Astrocyte (in vitro differentiated cells and primary cell): ENCODE data around the gene RGS14. TPM values are rescaled to one million over a fixed set of nuclear protein-coding genes. Genes with fewer than 3 reads are reported as not detected.
"Not testable (repeated sequence)": the region's sequence is repeated elsewhere in the genome, so short reads cannot be mapped to it uniquely, and the experiment has no call there.

Experiments used
- DNase-seq: peaks from one replicate; pipeline ENCODE4 v3.0.0-alpha.2; 2010; ENCODE audit warnings: low read depth
- FAIRE-seq: peaks from 2 replicates; lab custom pipeline; 2011; peaks lifted over from hg19 to GRCh38; lab: Jason Lieb, UNC
- H2AFZ ChIP-seq: 2 replicates; pipeline ENCODE4 v1.6.0; 2012; ENCODE audit warnings: low read depth, low read length, inconsistent platforms
- H3K27ac ChIP-seq: 2 replicates; pipeline ENCODE4 v1.5.1; 2011; ENCODE audit warnings: low read depth, low read length, inconsistent platforms
- H3K27me3 ChIP-seq: 2 replicates; pipeline ENCODE4 v1.6.0; 2011; ENCODE audit warnings: low read length, inconsistent platforms; ENCODE audit not compliant: insufficient read depth
- H3K36me3 ChIP-seq: 2 replicates; pipeline ENCODE4 v1.5.1; 2011; ENCODE audit warnings: low read length, inconsistent platforms; ENCODE audit not compliant: insufficient read depth
- H3K4me1 ChIP-seq: 2 replicates; pipeline ENCODE4 v1.5.1; 2011; ENCODE audit warnings: low read length, inconsistent platforms; ENCODE audit not compliant: insufficient read depth
- H3K4me2 ChIP-seq: 2 replicates; pipeline ENCODE4 v1.6.0; 2012; ENCODE audit warnings: low read length, inconsistent platforms
- H3K4me3 ChIP-seq: 2 replicates; pipeline ENCODE4 v1.5.1; 2011; ENCODE audit warnings: low read depth, mild to moderate bottlenecking, low read length, inconsistent platforms; ENCODE audit not compliant: insufficient read depth
- H3K79me2 ChIP-seq: 2 replicates; pipeline ENCODE4 v1.6.0; 2012; ENCODE audit warnings: mild to moderate bottlenecking, low read length, inconsistent platforms; ENCODE audit not compliant: insufficient read depth
- H3K9ac ChIP-seq: 2 replicates; pipeline ENCODE4 v1.6.0; 2012; ENCODE audit warnings: mild to moderate bottlenecking, low read length, inconsistent platforms
- H3K9me3 ChIP-seq: 2 replicates; pipeline ENCODE4 v1.5.1; 2012; ENCODE audit warnings: low read depth, mild to moderate bottlenecking, low read length, inconsistent platforms; ENCODE audit not compliant: insufficient read depth
- H4K20me1 ChIP-seq: 2 replicates; pipeline ENCODE4 v1.6.0; 2012; ENCODE audit warnings: low read length, inconsistent platforms; ENCODE audit not compliant: insufficient read depth
- H3K27ac Mint-ChIP-seq: one replicate; pipeline ENCODE4 v1.8.0; 2021; ENCODE audit warnings: mild to moderate bottlenecking, mixed read lengths; ENCODE audit not compliant: unreplicated experiment
- H3K27me3 Mint-ChIP-seq: one replicate; pipeline ENCODE4 v1.8.0; 2021; ENCODE audit warnings: low read depth, mixed read lengths; ENCODE audit not compliant: unreplicated experiment
- H3K36me3 Mint-ChIP-seq: one replicate; pipeline ENCODE4 v1.8.0; 2021; ENCODE audit warnings: low read depth, mixed read lengths; ENCODE audit not compliant: unreplicated experiment
- H3K4me1 Mint-ChIP-seq: one replicate; pipeline ENCODE4 v1.8.0; 2021; ENCODE audit warnings: low read depth, mixed read lengths; ENCODE audit not compliant: unreplicated experiment
- H3K4me3 Mint-ChIP-seq: one replicate; pipeline ENCODE4 v1.8.0; 2021; ENCODE audit warnings: mild to moderate bottlenecking, moderate library complexity, mixed read lengths; ENCODE audit not compliant: unreplicated experiment
- H3K9me3 Mint-ChIP-seq: one replicate; pipeline ENCODE4 v1.8.0; 2021; ENCODE audit warnings: mild to moderate bottlenecking, mixed read lengths; ENCODE audit not compliant: unreplicated experiment
- EZH2 ChIP-seq: IDR thresholded peaks from 2 replicates; pipeline ENCODE4 v1.6.1; 2012; ENCODE audit warnings: mild to moderate bottlenecking, low read length, inconsistent platforms; ENCODE audit not compliant: insufficient read depth
- total RNA-seq: library from RNA; stranded (reverse); gene quantifications from 2 replicates; pipeline ENCODE4 v1.2.1, GENCODE V29; 2021
- TF ChIP-seq, protein P1 (sequence below): IDR thresholded peaks from 2 replicates; pipeline ENCODE4 v1.5.1; 2011; ENCODE audit warnings: low read depth, mild to moderate bottlenecking, inconsistent platforms, low read length, moderate library complexity; ENCODE audit not compliant: insufficient read depth

RGS14 gene
- total RNA-seq, 1 donor from 2014 or later: 7.8 TPM

GRCh38 chr5:177419046-177419445 lies 61.3 kb downstream of the RGS14 start:
- Histone ChIP-seq H3K27me3 (peaks cover 2% of the 10 kb centered on the region), H4K20me1 (no peaks in the 10 kb centered on the region), H2AFZ (no peak overlapping the region), H3K4me1 (no peaks in the 10 kb centered on the region), H3K4me2 (no peak overlapping the region), H3K4me3 (no peak overlapping the region), H3K79me2 (no peaks in the 10 kb centered on the region), H3K27ac (no peak overlapping the region), H3K9me3 (no peaks in the 10 kb centered on the region), H3K9ac (no peak overlapping the region), H3K36me3 (no peaks in the 10 kb centered on the region)
- Mint-ChIP-seq H3K27ac (no peak overlapping the region), H3K36me3 (peaks cover 2% of the 10 kb centered on the region), H3K4me3 (no peak overlapping the region), H3K4me1 (peaks cover 2% of the 10 kb centered on the region), H3K9me3 (no peaks in the 10 kb centered on the region), H3K27me3 (peaks cover 31% of the 10 kb centered on the region)
- FAIRE-seq: no peak
- TF ChIP-seq, protein P1, sequence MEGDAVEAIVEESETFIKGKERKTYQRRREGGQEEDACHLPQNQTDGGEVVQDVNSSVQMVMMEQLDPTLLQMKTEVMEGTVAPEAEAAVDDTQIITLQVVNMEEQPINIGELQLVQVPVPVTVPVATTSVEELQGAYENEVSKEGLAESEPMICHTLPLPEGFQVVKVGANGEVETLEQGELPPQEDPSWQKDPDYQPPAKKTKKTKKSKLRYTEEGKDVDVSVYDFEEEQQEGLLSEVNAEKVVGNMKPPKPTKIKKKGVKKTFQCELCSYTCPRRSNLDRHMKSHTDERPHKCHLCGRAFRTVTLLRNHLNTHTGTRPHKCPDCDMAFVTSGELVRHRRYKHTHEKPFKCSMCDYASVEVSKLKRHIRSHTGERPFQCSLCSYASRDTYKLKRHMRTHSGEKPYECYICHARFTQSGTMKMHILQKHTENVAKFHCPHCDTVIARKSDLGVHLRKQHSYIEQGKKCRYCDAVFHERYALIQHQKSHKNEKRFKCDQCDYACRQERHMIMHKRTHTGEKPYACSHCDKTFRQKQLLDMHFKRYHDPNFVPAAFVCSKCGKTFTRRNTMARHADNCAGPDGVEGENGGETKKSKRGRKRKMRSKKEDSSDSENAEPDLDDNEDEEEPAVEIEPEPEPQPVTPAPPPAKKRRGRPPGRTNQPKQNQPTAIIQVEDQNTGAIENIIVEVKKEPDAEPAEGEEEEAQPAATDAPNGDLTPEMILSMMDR: no peak
- TF ChIP-seq EZH2: no peak
- DNase-seq: peak; percentile 40

- not testable (repeated sequence) for FAIRE-seq, H3K4me1 ChIP-seq, H3K36me3 ChIP-seq, H3K4me3 ChIP-seq, DNase-seq, H3K4me1 Mint-ChIP-seq, H3K4me2 ChIP-seq, H2AFZ ChIP-seq, H4K20me1 ChIP-seq, H3K36me3 Mint-ChIP-seq, H3K9me3 ChIP-seq, H3K27me3 ChIP-seq, H3K79me2 ChIP-seq, H3K4me3 Mint-ChIP-seq, H3K27ac Mint-ChIP-seq, H3K27ac ChIP-seq, H3K9me3 Mint-ChIP-seq, H3K9ac ChIP-seq
- H3K27me3 Mint-ChIP-seq: peaks cover 28% of the 10 kb centered on the region
Observed at GRCh38 chr5:177420472-177420871, 62.7 kb downstream of the RGS14 start.

DNA sequence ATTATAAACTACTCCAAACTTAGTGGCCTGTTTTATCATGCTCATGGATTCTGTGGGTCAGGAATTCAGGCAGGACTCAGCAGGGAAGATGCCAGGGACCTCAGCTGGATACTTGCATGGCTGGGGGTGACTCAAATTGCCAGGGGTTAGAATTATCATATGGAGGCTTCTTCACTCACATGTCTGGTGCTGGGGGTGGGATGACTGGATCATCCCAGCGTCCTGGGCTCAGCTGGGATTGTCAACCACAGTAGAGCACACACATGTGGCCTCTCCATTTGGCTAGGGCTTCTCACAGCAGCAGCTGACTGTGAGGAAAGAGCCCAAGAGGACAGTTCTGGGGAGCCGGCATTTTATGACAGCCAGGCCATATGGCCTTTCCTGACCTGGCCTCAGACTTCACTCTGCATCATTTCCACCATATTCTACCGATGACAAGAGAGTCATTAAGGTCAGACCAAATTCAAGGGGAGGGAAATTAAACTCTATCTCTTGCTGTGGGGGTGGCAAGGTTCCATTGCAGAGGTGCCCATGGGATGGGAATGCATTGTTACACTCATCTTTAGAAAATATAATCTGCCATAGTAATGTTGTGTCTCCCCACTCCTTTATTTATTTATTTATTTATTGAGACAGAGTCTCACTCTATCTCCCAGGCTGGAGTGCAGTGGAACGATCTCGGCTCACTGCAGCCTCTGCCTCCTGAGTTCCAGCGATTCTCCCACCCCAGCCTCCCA lies 63.5 kb downstream of the RGS14 start:
- H3K4me1 ChIP-seq: peaks cover 5% of the 10 kb centered on the region
- H3K4me2 ChIP-seq: no peak overlapping the region
- Mint-ChIP-seq H3K27me3 (peaks cover 26% of the 10 kb centered on the region), H3K27ac (no peak overlapping the region), H3K4me1 (peaks cover 2% of the 10 kb centered on the region), H3K4me3 (no peak overlapping the region), H3K9me3 (no peaks in the 10 kb centered on the region), H3K36me3 (peaks cover 2% of the 10 kb centered on the region)
- H3K9ac ChIP-seq: no peak overlapping the region
- no peak overlapping the region for H3K4me3 ChIP-seq
- FAIRE-seq: no peak
- H3K27ac ChIP-seq: no peak overlapping the region
- TF ChIP-seq EZH2: no peak
- no peaks in the 10 kb centered on the region for H3K9me3 ChIP-seq
- no peak for DNase-seq
- H3K79me2 ChIP-seq: no peaks in the 10 kb centered on the region
- no peak overlapping the region for H2AFZ ChIP-seq
- H3K27me3 ChIP-seq: no peaks in the 10 kb centered on the region
- no peaks in the 10 kb centered on the region for H4K20me1 ChIP-seq
- H3K36me3 ChIP-seq: no peaks in the 10 kb centered on the region

Other genes starting within 250 kb of the RGS14 start
- 67.8 and 71.9 TPM in 2 replicates for gene NSD1, start 224.2 kb upstream of the RGS14 start, total RNA-seq
- 31.7 and 36.4 TPM in 2 replicates for gene RAB24, start 54.2 kb upstream of the RGS14 start, total RNA-seq
- gene PRELID1, start 54.1 kb upstream of the RGS14 start, total RNA-seq: 178 and 196 TPM in 2 replicates
- 2.3 and 2.8 TPM in 2 replicates for gene MXD3, start 46.0 kb upstream of the RGS14 start, total RNA-seq
- 103 and 106 TPM in 2 replicates for gene LMAN2, start 6.3 kb upstream of the RGS14 start, total RNA-seq
- not detected in 2 replicates for gene SLC34A1, start 26.5 kb downstream of the RGS14 start, total RNA-seq
- not detected in 2 replicates for gene PFN3, start 42.7 kb downstream of the RGS14 start, total RNA-seq
- 2.8 and 3.0 TPM in 2 replicates for gene F12, start 51.6 kb downstream of the RGS14 start, total RNA-seq
- 19.7 and 25.9 TPM in 2 replicates for gene GRK6, start 68.8 kb downstream of the RGS14 start, total RNA-seq
- gene PRR7, start 88.9 kb downstream of the RGS14 start, total RNA-seq: 9.9 TPM in 2 replicates
- 350 and 371 TPM in 2 replicates for gene DBN1, start 115.7 kb downstream of the RGS14 start, total RNA-seq
- gene PDLIM7, start 139.7 kb downstream of the RGS14 start, total RNA-seq: 590 and 591 TPM in 2 replicates
- 15.6 and 16.3 TPM in 2 replicates for gene DOK3, start 151.9 kb downstream of the RGS14 start, total RNA-seq
- gene DDX41, start 159.0 kb downstream of the RGS14 start, total RNA-seq: 92.5 and 99.5 TPM in 2 replicates
- gene FAM193B, start 196.6 kb downstream of the RGS14 start, total RNA-seq: 47.8 and 48.3 TPM in 2 replicates
- 372 and 402 TPM in 2 replicates for gene TMED9, start 234.3 kb downstream of the RGS14 start, total RNA-seq
- 35.0 and 41.3 TPM in 2 replicates for gene B4GALT7, start 242.2 kb downstream of the RGS14 start, total RNA-seq